ENCODE results near the gene RDM1. TPM values are rescaled to one million over a fixed set of nuclear protein-coding genes. Genes with fewer than 3 reads are reported as not detected.

The RDM1 gene
- total and polyA plus RNA-seq, 8 donors: 0.98 to 5.9 TPM; not detected in 6

DNA sequence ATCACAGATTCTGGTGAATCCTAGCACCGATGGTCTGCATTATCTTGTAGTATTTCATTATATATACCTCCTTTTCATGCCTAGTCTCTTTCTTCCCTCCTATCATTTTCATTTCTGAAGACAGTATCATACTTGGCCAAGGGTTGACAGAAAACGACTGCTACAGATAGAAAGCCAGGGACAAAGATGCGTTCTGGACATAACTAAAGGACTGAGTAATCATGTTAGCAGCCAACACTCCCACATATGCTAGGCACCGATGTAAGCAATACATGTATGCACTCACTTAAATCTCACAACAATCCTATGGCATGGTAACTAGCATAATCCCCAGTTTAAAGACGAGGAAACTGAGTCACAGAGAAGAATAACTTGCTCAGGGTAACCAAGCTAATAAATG is 22.9 kb downstream of the RDM1 start:
- intact Hi-C loops (cut with DNase I; ENCODE audit: low total_unique reads): no loop called here
- H3K9me3 ChIP-seq: no peaks in the 10 kb centered on the region
- H3K27ac ChIP-seq: no peak overlapping the region
- TF ChIP-seq EP300 (IDR thresholded peaks at IDR 0.05) (no peak), POLR2AphosphoS5 (IDR thresholded peaks at IDR 0.05) (no peak), POLR2A (IDR thresholded peaks at IDR 0.05) (no peak)
- TF ChIP-seq, protein P1, sequence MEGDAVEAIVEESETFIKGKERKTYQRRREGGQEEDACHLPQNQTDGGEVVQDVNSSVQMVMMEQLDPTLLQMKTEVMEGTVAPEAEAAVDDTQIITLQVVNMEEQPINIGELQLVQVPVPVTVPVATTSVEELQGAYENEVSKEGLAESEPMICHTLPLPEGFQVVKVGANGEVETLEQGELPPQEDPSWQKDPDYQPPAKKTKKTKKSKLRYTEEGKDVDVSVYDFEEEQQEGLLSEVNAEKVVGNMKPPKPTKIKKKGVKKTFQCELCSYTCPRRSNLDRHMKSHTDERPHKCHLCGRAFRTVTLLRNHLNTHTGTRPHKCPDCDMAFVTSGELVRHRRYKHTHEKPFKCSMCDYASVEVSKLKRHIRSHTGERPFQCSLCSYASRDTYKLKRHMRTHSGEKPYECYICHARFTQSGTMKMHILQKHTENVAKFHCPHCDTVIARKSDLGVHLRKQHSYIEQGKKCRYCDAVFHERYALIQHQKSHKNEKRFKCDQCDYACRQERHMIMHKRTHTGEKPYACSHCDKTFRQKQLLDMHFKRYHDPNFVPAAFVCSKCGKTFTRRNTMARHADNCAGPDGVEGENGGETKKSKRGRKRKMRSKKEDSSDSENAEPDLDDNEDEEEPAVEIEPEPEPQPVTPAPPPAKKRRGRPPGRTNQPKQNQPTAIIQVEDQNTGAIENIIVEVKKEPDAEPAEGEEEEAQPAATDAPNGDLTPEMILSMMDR (IDR thresholded peaks at IDR 0.05): no peak
- H3K4me3 ChIP-seq: no peak overlapping the region
- DNase-seq: no peak
- no peaks in the 10 kb centered on the region for H3K36me3 ChIP-seq
- H3K27me3 ChIP-seq: no peaks in the 10 kb centered on the region
- WGBS, 5 donors: 68 to 84% (median 80%) methylated on average over 5 of the region's 5 CpGs
- H3K4me1 ChIP-seq: no peaks in the 10 kb centered on the region

DNA sequence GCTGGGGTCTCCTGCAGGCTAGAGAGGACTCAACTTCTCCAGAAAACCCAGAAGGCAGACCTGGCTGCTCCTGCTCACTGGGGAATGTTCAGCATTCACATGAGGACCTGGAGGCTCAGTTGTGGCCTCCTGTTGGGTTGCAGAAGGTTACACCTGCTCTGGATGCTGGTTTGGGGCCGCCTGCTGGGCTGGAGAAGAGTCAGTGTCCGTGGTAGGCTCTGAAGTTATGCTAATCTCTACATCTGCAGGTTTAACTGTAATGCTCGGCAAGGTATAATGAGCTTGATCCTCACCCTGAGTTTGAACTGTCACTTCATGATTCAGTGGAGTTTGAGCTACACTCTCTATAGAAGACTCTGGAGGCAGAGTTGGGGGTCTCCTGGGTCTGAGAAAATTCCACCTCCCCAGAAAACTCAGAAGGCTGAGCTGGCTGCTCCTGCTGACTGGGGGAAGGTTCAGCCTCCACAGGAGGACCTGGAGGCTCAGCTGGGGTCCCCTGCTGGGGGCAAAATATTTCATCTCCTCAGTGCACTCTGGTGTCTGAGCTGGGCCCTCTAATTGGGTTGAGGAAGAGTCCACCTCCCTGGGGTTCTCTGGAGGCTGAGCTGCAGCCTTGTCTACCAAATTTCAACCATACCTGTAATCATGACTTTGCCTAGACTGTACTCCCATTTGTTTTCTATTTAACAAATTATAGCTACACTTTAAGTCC is 23.5 kb downstream of the RDM1 start:
- Histone ChIP-seq H3K36me3 (no peaks in the 10 kb centered on the region), H3K27ac (no peak overlapping the region), H3K4me1 (no peaks in the 10 kb centered on the region), H3K4me3 (no peak overlapping the region), H3K27me3 (no peaks in the 10 kb centered on the region), H3K9me3 (no peaks in the 10 kb centered on the region)
- intact Hi-C loops (cut with DNase I; ENCODE audit: low total_unique reads): no loop called here
- no peak for DNase-seq
- TF ChIP-seq EP300 (IDR thresholded peaks at IDR 0.05): no peak
- TF ChIP-seq POLR2A (IDR thresholded peaks at IDR 0.05): no peak
- TF ChIP-seq, protein P1 (IDR thresholded peaks at IDR 0.05): no peak
- no peak for TF ChIP-seq POLR2AphosphoS5 (IDR thresholded peaks at IDR 0.05)
- WGBS, 5 donors: 50 to 68% (median 62%) methylated on average over 3 of the region's 3 CpGs

DNA sequence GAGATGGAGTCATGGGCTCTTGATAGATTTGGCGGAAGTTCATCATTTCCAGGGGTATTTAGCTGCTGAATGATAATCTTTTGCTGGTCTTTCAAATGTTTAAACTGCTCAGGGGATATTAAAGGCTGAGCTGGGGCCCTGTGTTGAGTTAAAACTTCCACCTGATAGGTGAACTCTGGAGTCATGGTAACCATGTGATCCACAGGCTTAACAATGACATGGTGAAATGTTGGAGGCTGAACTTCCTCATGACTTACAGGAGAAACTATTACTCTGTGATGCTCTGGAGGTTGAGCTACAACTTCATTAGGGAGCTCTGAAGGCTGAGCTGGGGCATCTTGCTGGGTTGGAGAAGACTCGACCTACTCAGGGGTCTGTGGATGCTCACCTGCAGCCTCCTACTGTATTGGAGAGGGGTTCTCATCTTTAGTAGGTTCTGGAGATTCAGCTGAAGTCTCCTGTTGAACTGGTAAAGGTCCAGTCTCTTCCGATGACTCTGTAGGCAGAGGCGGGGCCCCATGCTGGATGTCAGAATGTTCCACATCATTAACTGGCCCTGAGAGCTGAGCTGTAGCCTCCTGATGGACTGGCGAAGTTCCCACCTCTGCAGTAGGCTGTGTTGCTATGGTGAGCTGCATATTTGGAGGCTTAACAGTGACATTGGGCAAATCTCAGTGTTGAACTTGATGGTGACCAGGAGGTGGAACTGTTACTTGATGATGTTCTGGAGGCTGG is 24.2 kb downstream of the RDM1 start:
- intact Hi-C loops (cut with DNase I; ENCODE audit: low total_unique reads): no loop called here
- H3K36me3 ChIP-seq: no peaks in the 10 kb centered on the region
- WGBS, 5 donors: 89 to 94% (median 93%) methylated on average over 5 of the region's 5 CpGs
- H3K4me3 ChIP-seq: no peak overlapping the region
- H3K27ac ChIP-seq: no peak overlapping the region
- no peaks in the 10 kb centered on the region for H3K27me3 ChIP-seq
- DNase-seq: no peak
- H3K4me1 ChIP-seq: no peaks in the 10 kb centered on the region
- no peaks in the 10 kb centered on the region for H3K9me3 ChIP-seq
- TF ChIP-seq, protein P1 (IDR thresholded peaks at IDR 0.05): no peak
- TF ChIP-seq POLR2AphosphoS5 (IDR thresholded peaks at IDR 0.05) (no peak), POLR2A (IDR thresholded peaks at IDR 0.05) (no peak), EP300 (IDR thresholded peaks at IDR 0.05) (no peak)

DNA sequence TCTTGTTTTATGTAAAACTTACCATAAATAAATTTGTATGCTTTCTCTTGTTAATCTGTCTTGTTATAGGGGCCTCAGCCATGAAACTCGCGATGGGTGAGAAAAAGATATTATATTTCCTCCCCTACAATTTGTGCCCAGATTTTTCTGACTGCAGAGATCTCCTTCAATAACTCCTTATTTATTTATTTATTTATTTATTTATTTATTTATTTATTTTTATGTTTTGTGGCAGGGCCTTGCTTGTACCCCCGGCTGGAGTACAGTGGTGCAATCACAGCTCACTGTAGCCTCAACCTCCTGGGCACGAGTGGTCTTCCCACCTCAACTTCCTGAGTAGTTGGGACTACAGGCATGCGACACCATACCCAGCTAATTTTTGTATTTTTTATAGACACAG is 27.1 kb downstream of the RDM1 start:
- Histone ChIP-seq H3K4me1 (peaks cover 0 to 4% (median 0%) of the 10 kb centered on the region in 4 donors), H3K9me3 (no peaks in the 10 kb centered on the region), H3K36me3 (no peaks in the 10 kb centered on the region), H3K27ac (no peak overlapping the region), H3K27me3 (no peaks in the 10 kb centered on the region), H3K4me3 (no peak overlapping the region)
- intact Hi-C loops (cut with DNase I; ENCODE audit: low total_unique reads): no loop called here
- DNase-seq: no peak
- no peak for TF ChIP-seq POLR2AphosphoS5 (IDR thresholded peaks at IDR 0.05)
- no peak for TF ChIP-seq POLR2A (IDR thresholded peaks at IDR 0.05)
- no peak for TF ChIP-seq EP300 (IDR thresholded peaks at IDR 0.05)
- TF ChIP-seq, protein P1 (IDR thresholded peaks at IDR 0.05): no peak
- 83 to 94% (median 91%) methylated on average over 5 of the region's 5 CpGs for WGBS, 5 donors

Data from stomach (tissue), 9 donors.